ENCODE measurements around the gene ADAP2. TPM values are rescaled to one million over a fixed set of nuclear protein-coding genes. Genes with fewer than 3 reads are reported as not detected.

The ADAP2 gene
- total and polyA plus RNA-seq, 2 experiments from 2014 or later = 0.34 TPM; not detected in 1

DNA sequence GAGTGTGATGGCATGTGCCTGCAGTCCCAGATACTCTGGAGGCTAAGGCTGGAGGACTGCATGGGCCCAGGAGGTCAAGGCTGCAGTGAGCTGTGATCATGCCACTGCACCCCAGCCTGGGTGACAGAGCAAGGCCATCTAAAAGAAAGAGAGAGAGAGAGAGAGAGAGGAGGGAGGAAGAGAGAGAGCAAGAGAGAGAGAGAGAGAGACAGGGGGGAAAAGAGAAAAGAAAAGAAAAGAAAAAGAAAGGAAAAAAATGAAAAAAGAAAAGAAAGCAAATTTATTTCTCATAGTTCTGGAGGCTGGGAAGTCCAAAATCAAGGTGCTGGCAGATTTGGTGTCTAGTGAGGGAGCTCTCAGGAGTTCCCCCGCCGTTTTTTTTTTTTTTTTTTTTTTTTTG lies 82.4 kb downstream of the ADAP2 start:
- no peaks in the 10 kb centered on the region for H3K27me3 ChIP-seq (replicated peaks; ENCODE audit: insufficient read depth)
- H3K79me2 ChIP-seq (ENCODE audit: insufficient read depth) = no peaks in the 10 kb centered on the region
- H3F3A ChIP-seq (ENCODE audit: insufficient read depth) = peaks cover 5% of the 10 kb centered on the region
- H3K4me3 ChIP-seq = no peak overlapping the region
- TF ChIP-seq EZH2phosphoT487 (IDR thresholded peaks at IDR 0.05; ENCODE audit: insufficient read depth, low read depth) (no peak), EZH2 (IDR thresholded peaks at IDR 0.05; ENCODE audit: insufficient read depth, poor library complexity, severe bottlenecking) (no peak)
- H3K9me2 ChIP-seq (ENCODE audit: insufficient read depth) = no peaks in the 10 kb centered on the region
- DNase-seq = no peak
- peaks cover 7% of the 10 kb centered on the region; the same call in 1 of the 2 replicates for H3K36me3 ChIP-seq (ENCODE audit: low read depth)
- no peaks in the 10 kb centered on the region for H3K9me3 ChIP-seq (ENCODE audit: low read depth)
- no peak overlapping the region for H3K27ac ChIP-seq
- no peak overlapping the region for H2AFZ ChIP-seq
- in situ Hi-C loops (cut with MboI) = loop anchor here (25.0 kb wide), 1 partner anchor 358 kb away; no protein-coding TSS in a partner anchor
- no peak overlapping the region for H3K9ac ChIP-seq
- 98 to 100% methylated on average over 2 of the region's 2 CpGs for WGBS, 2 experiments (ENCODE audit: low coverage in 1 of 2, low lambda C conversion rate in 2 of 2, missing lambda C conversion rate in 2 of 2)
- no peaks in the 10 kb centered on the region; the same call in 1 of the 2 replicates for H3K4me1 ChIP-seq (ENCODE audit: insufficient read depth)
- H4K20me1 ChIP-seq (ENCODE audit: insufficient read depth) = no peaks in the 10 kb centered on the region
- no peak overlapping the region for H3K4me2 ChIP-seq (ENCODE audit: unreplicated experiment)

DNA sequence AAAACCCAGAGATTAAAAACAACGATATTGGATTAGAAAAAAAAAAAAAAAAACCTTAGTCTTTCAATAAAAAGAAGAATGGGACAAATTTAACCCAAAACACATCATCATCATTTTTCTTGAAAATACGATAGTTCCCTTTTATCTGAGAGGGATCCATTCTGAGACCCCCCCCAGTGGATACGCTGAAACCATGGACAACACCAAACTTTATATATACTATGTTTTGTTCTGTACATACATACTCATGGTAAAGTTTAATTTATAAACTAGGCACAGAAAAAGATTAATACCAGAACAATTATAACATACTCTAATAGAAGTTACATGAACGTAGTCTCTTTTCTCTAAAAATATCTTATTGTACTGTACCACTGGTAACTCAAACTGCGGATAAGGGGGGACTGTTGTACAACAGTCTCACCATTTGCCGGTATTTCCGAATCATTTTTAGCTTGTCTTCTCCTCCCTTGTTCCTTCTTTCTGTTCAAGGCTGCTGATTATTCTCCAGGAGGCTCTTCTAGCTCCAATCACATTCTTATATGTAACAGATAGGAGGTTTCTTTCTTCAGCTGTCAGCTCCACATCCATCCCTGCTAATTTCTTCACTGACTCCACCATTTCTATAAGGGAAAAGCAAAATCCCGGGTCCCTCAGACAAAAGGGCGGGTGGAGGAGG lies 86.1 kb downstream of the ADAP2 start:
- H3K36me3 ChIP-seq (ENCODE audit: low read depth) = no peaks in the 10 kb centered on the region; the same call in 1 of the 2 replicates
- H3K9me2 ChIP-seq (ENCODE audit: insufficient read depth) = no peaks in the 10 kb centered on the region
- peak overlapping the region; percentile 73 for H3K9ac ChIP-seq
- no peaks in the 10 kb centered on the region for H3K9me3 ChIP-seq (ENCODE audit: low read depth)
- peak overlapping the region; percentile 71 for H3K4me3 ChIP-seq
- H4K20me1 ChIP-seq (ENCODE audit: insufficient read depth) = no peaks in the 10 kb centered on the region
- DNase-seq = no peak
- TF ChIP-seq EZH2phosphoT487 (IDR thresholded peaks at IDR 0.05; ENCODE audit: insufficient read depth, low read depth) (no peak), EZH2 (IDR thresholded peaks at IDR 0.05; ENCODE audit: insufficient read depth, poor library complexity, severe bottlenecking) (no peak)
- no peaks in the 10 kb centered on the region for H3K27me3 ChIP-seq (replicated peaks; ENCODE audit: insufficient read depth)
- WGBS, 2 experiments (ENCODE audit: low coverage in 1 of 2, low lambda C conversion rate in 2 of 2, missing lambda C conversion rate in 2 of 2) = 49 to 50% methylated on average over 9 of the region's 9 CpGs
- in situ Hi-C loops (cut with MboI) = loop anchor here (25.0 kb wide), 1 partner anchor 354 kb away; no protein-coding TSS in a partner anchor
- no peaks in the 10 kb centered on the region for H3K79me2 ChIP-seq (ENCODE audit: insufficient read depth)
- peak overlapping the region; percentile 92 for H2AFZ ChIP-seq
- H3K4me2 ChIP-seq (ENCODE audit: unreplicated experiment) = peak overlapping the region; percentile 77
- H3K27ac ChIP-seq = no peak overlapping the region
- peaks cover 23% of the 10 kb centered on the region for H3K4me1 ChIP-seq (ENCODE audit: insufficient read depth)
- peaks cover 31% of the 10 kb centered on the region for H3F3A ChIP-seq (ENCODE audit: insufficient read depth)

DNA sequence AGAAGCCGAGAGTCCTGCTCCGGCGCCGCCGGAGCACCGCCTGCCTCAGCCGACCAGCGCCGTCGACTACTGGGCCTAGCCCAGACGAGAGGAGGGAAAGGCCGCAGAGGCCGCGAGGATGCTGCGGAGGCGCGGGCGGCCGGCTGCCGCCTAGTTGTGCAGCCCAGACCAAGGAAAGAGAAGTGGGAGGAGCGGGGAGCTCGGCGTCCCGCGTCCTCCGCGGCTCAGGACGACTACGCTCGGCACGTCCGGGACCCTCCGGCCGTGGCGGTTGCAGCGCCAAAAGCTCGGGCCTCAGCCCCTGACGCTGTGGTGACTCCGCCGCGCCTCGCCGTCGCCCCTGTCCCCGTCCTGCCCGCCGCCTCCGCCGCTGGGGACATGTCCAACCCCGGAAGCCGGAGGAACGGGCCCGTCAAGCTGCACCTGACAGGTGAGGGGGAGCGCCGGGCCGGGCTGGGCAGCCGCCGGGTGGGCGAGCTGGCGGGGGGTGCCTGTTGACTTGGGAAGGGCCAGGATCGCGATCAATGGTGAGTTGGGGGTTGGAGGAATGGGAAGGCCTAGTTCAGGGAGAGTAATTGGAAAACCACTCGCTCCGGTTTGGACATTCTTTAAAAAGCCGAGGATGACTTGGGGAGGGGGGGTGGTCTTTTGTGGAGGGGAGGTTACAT lies 86.8 kb downstream of the ADAP2 start:
- Histone ChIP-seq H3K27me3 (replicated peaks; ENCODE audit: insufficient read depth) (no peaks in the 10 kb centered on the region), H3K27ac (no peak overlapping the region), H3K4me1 (ENCODE audit: insufficient read depth) (peaks cover 23% of the 10 kb centered on the region), H3K79me2 (ENCODE audit: insufficient read depth) (peaks cover 5% of the 10 kb centered on the region; the same call in 1 of the 2 replicates), H3K36me3 (ENCODE audit: low read depth) (no peaks in the 10 kb centered on the region), H3K9me3 (ENCODE audit: low read depth) (no peaks in the 10 kb centered on the region), H4K20me1 (ENCODE audit: insufficient read depth) (no peaks in the 10 kb centered on the region), H3K9ac (peak overlapping the region; percentile 73), H3K9me2 (ENCODE audit: insufficient read depth) (no peaks in the 10 kb centered on the region), H3F3A (ENCODE audit: insufficient read depth) (peaks cover 31% of the 10 kb centered on the region), H3K4me2 (ENCODE audit: unreplicated experiment) (peak overlapping the region; percentile 77), H2AFZ (peak overlapping the region; percentile 92), H3K4me3 (peak overlapping the region; percentile 71)
- TF ChIP-seq EZH2 (IDR thresholded peaks at IDR 0.05; ENCODE audit: insufficient read depth, poor library complexity, severe bottlenecking) = no peak
- no peak for TF ChIP-seq EZH2phosphoT487 (IDR thresholded peaks at IDR 0.05; ENCODE audit: insufficient read depth, low read depth)
- whole genome bisulfite sequencing, 2 experiments (ENCODE audit: low coverage in 1 of 2, low lambda C conversion rate in 2 of 2, missing lambda C conversion rate in 2 of 2) = 3 to 4% methylated on average over 49 to 64 of the region's 65 CpGs
- in situ Hi-C loops (cut with MboI) = loop anchor here (25.0 kb wide), 1 partner anchor 354 kb away; no protein-coding TSS in a partner anchor
- DNase-seq = peak; percentile 82

Small RNAs within 50 kb of the gene (small RNA-seq; reads per million reads assigned to genes)
- gene AC138207.3 (ENCODE audit: low read depth, low replicate concordance) (not detected), gene RN7SL138P (ENCODE audit: low read depth, low replicate concordance) (not detected)

Other genes with a start within 250 kb of the ADAP2 start
- gene CRLF3, start 97.3 kb upstream of the ADAP2 start, total RNA-seq (2014; rRNA removed; shearing (Covaris generic)) = 14.4 and 18.6 TPM in 2 replicates
- 13.2 and 13.6 TPM in 2 replicates for gene CRLF3, start 97.3 kb upstream of the ADAP2 start, polyA plus RNA-seq (2016; fragmentation: Nextera tagmentation; extraction: Ambion mirVana)
- gene ATAD5, start 90.0 kb upstream of the ADAP2 start, total RNA-seq (2014; rRNA removed; shearing (Covaris generic)) = 0.89 and 1.1 TPM in 2 replicates
- 1.4 and 1.8 TPM in 2 replicates for gene ATAD5, start 90.0 kb upstream of the ADAP2 start, polyA plus RNA-seq (2016; fragmentation: Nextera tagmentation; extraction: Ambion mirVana)
- 7.6 and 8.1 TPM in 2 replicates for gene TEFM, start 15.7 kb upstream of the ADAP2 start, total RNA-seq (2014; rRNA removed; shearing (Covaris generic))
- gene TEFM, start 15.7 kb upstream of the ADAP2 start, polyA plus RNA-seq (2016; fragmentation: Nextera tagmentation; extraction: Ambion mirVana) = 21.4 and 24.7 TPM in 2 replicates
- 16.7 and 21.2 TPM in 2 replicates for gene RNF135, start 49.1 kb downstream of the ADAP2 start, total RNA-seq (2014; rRNA removed; shearing (Covaris generic))
- gene RNF135, start 49.1 kb downstream of the ADAP2 start, polyA plus RNA-seq (2016; fragmentation: Nextera tagmentation; extraction: Ambion mirVana) = 20.0 and 20.5 TPM in 2 replicates
- gene NF1, start 173.0 kb downstream of the ADAP2 start, total RNA-seq (2014; rRNA removed; shearing (Covaris generic)) = 24.4 and 46.0 TPM in 2 replicates
- 4.1 and 6.1 TPM in 2 replicates for gene NF1, start 173.0 kb downstream of the ADAP2 start, polyA plus RNA-seq (2016; fragmentation: Nextera tagmentation; extraction: Ambion mirVana)